ENCODE results near the gene ZCCHC14.
A peak's percentile ranks its signal among the peaks of the same experiment; 100 is the strongest.

Gene ZCCHC14

DNA sequence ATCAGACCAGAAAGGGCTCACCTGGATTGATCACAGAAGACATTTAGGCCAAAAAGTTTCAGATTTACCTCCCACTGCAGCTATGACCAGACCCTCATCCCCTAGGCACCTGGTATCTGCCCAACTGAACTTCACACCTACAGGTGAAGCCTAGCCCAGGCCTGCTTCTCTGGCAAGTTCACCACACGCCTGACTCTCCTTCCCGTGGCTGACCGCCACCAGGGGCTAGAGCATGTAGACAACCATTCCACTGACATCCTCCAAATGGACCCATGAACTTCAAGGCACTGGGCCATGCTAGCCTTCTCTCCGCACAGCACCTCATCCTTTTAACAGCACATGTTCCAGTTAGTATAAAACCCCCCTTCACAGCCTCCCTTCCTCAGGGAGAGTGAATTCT is 18.8 kb downstream of the ZCCHC14 start:
- DNase-seq, result no peak

DNA sequence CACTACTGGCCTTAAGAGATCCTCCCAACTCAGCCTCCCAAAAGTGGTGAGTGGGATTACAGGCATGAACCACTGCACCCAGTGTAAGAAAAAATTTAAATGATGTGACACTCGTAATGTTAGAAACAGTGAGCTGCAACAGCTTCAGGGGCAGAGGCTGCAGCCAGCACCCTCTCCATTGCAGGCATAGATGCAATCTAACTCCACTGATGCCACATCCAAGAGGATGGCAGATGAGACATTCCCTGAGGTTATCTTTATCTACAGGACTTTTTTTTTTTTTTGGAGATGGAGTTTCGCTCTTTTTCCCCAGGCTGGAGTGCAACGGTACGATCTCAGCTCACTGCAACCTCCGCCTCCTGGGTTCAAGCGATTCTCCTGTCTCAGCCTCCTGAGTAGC is 19.9 kb downstream of the ZCCHC14 start:
- DNase-seq, result no peak

DNA sequence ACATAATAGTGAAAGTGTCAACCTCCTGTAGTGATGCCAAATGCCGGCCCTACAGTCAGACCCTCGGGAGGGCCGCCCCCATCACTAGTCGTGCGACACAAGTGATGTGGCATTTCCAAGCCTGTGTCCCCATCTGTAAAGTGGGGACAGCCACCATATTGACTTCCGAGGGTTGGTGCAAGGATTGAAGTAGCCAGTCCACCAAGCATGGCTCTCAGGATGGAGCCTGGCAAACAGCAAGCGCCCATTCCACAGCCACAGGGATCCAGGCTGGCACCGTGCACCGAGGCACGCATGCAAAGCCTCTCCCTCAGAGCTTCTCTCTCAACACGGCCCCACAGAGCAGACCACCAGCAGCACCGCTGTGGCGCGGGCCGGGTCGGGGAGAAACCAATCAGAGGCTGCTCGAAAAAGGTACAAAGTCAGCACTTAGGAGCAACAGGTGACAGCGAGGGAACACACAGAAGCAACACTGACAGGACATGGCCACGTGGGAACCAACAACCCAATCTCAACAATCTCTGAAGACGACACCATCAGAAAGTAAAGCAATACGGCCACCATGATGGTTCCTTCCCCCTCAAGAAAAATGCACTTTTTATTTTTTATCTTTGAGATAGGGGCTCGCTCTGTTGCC is 20.6 kb downstream of the ZCCHC14 start:
- no peak for DNase-seq

DNA sequence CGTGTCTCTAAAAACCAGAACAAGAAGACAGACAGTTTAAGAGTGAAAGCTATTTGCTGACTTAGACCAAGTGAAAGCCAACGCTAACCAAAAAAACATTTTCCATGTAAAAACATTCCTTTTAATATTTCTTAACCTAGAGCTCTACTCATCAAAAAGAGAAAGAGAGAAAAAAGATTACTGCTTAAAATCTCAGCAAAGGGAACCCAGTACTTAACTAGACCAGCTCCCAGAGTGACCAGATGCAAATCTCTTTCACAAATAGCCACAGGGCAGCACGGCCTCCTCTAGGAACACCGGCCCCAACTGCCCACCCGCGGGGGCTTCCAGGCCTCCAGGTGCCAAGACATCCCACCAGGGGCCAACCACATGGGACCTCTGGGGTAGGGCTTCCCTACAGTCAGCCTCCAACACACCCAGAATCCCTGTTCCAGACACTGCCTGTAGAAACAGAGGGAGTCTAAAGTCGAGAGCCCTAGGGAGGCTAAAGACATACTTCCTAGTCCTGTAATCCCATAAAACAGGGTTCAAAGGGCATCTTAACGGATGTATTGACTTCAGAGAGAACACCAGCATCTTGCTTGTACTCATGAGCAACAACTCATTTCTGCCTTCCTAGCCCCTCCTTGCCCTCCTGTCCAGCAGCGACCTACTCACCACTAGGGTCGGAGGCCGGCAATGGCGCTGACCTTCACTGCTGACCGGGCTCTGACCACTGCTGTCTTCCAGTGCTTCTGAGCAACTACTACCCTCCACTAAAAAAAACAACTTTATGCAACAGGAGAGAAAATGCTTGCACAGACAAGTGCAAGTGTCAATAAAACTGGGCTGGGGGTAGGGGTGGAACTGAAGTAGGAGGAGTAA is 21.3 kb downstream of the ZCCHC14 start:
- DNase-seq, result no peak

DNA sequence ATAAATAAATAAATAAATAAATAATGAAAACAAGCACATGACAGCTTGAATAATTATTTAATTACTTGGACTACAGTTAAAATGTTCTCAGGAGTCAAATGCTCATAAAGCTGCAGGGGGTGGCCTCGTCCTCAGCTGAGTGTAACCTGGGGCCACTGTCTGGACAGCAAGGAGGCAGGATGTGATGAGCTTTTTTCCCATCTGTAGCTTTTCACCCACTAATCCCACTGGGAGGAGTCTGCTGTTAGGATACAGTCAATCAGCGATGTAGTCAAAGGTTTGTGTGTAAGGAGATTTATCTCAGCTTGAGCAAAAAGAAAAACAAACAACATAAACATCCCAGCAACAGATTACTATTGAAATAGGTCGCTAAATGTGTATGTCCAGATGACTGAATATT is 22.5 kb downstream of the ZCCHC14 start:
- DNase-seq, result no peak

DNA sequence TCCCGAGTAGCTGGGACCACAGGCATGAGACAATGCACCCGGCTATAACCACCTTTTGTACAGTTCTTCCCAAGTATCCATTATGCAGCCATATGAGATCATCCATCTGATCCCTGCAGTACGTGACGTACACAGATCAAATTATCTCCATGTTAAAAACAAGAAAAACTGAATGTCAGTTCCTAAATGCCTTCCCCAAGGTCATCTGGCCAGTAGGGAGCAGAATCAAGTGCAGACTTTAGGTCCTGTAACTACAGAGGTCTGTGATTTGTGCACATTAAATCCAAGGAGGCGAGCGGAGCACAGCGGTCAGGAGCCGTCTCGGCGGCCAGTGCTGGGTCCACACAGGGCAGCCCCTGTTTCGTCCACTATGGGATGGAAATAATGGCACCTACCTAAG is 23.7 kb downstream of the ZCCHC14 start:
- DNase-seq, result no peak

DNA sequence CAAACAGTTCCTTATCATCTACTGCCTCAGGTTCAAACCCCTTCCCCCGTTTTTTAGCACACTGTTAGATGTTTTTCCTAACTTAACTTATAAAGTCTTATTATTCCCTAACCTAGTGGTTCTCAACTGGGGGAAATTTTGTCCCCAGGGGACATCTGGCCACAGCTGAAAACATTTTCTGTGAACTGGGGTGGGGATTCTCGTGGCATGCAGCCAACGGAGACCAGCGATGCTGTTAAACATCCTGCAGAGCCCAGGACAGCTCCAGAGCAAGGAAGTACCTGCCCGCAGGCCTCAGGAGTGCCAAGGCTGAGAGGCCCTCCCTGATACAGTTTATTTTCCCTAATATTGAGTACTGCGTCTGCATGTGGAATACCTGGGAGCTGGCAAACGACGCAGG is 24.3 kb downstream of the ZCCHC14 start:
- DNase-seq, result no peak

DNA sequence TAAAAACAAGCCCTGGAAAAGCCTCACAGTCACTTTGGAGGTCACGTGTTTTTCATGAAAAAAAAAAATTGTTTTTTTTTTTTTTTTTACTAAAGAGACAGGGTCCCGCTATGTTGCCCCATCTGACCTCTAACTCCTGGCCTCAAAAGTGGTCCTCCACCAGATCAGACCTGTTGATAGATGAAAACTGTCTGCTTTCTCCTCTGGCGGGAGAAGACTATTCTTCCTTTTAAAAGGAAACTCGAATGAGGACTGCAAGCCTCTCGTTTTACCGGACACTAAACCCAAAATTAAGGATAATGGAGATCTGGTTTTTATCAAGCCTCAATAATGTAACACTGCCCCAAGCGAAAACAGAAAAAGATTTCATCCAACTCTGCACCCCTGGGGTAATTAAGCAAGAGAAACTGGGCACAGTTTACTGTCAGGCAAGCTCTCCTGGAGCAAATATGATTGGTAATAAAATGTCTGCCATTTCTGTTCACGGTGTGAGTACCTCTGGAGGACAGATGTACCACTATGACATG is 25.8 kb downstream of the ZCCHC14 start:
- no peak for DNase-seq

DNA sequence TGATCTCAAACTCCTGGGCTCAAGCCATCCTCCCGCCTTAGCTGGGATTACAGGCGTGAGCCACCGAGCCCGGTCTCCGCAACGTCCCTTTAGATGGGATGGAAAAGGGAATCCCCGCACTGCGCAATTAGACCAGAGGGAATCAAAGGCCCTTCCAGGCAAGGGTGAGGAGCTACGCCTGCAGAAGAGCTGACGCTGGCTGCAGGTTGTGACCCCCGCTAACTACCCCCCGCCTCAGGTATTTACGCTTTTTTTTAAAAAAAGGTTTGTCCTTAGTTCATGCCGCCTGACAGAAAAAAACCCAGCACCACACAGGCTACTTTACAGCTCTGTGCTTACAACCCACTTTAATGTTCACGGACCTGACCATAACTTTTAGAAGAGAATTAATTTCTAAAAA is 26.9 kb downstream of the ZCCHC14 start:
- no peak for DNase-seq

DNA sequence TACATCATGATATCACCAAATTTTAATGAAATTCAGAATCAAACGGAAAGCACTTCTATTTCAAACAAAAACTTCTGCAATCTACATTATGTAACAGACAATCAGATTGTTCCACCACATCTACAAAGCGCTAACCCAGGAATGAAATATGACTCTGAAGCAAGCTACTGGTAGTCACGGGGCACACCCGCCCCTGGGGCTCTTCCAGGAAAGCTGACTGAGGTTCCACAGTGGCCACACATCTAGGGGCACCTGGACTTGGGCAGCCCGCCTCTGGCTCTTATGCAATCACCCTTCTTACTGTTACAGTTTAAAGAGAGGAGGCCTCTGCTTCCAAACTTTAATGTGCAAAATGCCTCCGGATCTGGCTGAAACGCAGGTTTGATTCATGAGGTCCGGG is 27.5 kb downstream of the ZCCHC14 start:
- DNase-seq, result no peak

DNA sequence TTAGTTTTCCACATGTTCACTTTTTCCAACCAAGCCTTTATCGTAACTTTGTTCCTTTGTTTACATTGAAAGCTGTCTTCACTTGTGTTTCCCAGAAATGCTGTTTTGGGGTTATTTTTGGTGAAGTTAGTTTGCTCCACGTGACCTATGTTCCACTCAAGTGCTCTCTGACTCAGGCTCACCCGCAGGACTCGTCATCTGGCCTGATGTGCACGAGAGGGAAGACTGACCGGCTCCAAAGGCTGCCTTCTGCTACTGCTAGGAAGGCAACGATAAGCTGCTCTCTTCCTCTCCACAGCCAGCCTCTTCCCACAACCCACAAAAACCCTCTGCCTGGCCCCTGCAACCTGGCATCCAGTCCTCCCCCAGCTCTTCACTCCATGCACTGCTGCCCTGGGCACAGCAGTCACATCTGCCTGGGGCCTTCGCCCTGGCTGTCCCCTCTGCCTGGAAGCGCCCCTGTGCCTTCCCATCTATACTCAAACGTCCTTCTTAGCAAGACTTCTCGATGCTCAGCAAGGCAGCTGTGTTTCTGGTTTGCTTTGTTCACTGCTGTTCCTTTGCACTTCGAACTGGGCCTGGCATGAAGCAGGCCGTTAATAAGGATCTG is 28.0 kb downstream of the ZCCHC14 start:
- DNase-seq, result peak in 1 of 5 donors; percentile 11

DNA sequence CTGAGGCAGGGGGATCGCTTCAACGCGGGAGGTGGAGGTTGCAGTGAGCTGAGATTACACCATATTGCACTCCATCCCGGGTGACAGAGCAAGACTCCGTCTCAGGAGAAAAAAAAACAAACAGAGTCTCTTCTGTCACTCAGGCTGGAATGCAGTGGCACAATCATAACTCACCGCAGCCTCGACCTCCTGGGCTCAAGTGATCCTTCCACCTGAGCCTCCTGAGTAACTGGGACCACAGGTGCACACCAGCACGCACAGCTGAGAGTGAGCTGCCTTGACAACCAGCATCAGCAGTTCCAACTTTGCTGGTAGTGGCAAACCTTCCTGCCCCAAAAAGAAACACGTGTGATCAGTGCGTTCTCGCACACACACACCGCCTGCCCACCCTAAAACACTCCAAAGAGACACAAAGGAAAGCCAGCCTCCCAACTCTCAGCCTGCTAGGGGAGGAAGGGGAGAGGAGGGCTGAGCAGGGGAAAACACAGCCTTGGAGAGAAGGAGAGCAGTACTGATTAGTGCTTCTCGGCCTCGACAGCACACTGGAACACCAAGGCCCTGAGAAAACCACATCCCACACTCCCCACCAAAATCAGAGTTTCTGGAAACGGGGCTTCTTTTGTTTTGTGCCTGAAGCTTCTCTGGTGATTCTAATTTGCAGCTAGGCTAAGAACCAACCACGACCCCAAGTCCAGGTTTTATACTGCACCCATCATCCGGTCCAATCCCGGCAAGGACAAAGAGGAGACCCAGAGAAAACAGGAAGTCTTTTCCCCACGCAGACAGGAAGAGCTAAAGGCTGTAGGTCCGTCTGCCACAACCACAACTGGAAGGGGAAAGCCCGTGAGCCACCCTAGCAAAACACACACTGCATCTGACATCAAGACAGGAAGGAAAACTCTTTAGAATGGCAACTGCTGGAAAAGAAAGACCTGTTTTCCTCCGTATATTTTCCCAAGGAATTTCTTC is 28.8 kb downstream of the ZCCHC14 start:
- peak in 1 of 5 donors; percentile 29 for DNase-seq

DNA sequence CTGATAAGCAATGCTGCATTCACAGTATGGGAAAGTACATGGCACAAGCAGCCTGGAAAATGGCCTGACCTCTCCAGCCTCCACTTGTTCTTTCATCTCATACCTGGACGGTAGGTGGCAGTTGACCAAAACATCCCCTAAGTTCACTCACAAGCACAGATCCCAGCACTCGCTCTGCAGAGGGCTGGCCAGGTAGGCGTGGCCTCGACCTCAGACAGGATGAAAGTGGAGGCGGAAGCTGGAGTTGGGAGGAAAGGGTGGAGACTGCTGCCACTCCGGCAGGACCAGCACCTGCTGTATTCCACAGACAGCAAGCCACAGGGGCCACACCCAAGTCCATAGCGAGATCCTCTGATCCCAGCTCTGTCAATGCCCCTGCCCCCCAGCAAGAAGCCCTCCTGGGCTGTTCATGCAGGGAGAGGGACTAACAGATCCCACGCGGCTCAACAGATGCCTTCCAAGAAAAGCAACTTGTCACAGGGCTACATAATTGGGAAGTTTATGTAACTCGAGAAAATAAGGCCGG is 31.3 kb downstream of the ZCCHC14 start:
- DNase-seq, result peak in 1 of 5 donors; percentile 16

DNA sequence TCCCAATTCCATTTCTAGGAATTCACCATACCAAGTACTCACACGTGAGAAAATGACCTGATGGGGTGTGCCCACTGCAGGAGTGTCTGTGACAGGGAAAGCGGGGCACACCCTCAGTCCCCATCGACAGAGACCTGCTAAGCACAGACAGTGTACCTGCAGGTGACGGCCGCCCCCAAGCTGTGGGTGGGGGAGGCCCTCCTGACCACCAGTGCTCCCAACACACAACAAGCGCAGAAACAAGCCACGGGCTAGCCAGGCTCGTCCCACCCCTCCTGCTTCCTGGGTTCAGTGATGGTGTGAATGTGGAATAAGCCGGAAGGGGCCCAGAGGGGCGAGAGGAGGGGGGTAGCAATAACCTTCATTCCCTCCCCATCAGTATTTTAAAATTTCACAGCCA is 31.9 kb downstream of the ZCCHC14 start:
- no peak for DNase-seq

DNA sequence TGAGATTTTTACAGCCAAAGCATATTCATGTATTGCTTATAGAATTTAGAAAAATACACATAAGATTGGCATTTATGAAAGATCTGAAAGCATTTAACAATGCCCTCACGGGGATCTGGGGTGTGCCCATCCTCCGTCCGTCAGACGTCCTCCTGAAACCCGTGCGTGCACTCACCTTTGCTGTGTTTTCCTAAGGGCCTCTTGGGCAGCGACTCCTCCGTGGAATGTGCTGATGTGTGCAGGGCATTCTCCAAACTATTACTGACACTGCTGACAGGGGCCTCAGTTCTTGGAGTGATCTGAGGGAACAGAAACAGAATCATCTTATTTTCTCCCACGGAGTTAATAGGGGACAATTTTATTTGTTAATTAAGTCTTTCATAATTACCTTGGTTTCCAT is 33.0 kb downstream of the ZCCHC14 start:
- no peak for DNase-seq

DNA sequence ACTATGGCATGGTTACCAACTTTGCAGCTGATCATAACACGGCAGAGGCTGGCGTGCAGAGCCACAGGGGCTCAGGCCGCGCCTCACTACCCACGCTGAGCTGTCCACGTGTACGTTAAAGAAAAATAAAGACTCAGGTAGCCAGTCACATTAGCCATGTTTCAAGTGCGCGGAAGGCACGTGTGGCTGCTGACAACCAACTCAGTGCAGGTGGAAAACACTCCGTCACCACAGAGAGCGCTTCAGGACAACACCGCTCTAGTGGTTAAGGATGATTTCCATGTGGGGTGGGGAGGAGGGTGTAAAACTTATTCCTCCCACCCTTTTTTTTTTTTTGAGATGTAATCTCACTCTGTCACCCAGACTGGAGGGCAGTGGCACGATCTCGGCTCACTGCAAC is 33.8 kb downstream of the ZCCHC14 start:
- DNase-seq, result no peak

DNA sequence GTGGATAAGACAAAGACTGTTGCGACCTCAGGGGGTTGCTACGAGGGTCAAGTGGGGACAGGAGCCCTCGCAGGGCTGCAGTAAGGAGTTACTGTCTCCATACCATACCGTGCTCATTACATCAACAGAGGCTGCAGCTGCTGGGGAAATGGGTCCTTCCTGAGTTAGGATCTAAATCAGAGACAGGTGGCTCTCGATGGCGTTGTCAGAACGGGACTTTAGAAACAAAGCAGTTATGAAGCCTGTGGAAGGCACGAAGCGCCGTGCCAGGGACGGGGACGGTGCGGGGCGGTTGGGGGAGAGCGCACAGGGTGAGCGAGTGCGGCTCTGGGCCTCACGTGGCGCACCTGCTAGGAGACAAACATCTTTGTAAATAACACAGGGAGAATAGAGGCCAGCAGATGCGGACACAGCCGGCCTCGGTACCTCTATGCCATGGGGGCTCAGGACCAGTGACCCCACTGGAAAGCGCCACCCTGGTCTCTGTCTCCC is 34.4 kb downstream of the ZCCHC14 start:
- no peak for DNase-seq

DNA sequence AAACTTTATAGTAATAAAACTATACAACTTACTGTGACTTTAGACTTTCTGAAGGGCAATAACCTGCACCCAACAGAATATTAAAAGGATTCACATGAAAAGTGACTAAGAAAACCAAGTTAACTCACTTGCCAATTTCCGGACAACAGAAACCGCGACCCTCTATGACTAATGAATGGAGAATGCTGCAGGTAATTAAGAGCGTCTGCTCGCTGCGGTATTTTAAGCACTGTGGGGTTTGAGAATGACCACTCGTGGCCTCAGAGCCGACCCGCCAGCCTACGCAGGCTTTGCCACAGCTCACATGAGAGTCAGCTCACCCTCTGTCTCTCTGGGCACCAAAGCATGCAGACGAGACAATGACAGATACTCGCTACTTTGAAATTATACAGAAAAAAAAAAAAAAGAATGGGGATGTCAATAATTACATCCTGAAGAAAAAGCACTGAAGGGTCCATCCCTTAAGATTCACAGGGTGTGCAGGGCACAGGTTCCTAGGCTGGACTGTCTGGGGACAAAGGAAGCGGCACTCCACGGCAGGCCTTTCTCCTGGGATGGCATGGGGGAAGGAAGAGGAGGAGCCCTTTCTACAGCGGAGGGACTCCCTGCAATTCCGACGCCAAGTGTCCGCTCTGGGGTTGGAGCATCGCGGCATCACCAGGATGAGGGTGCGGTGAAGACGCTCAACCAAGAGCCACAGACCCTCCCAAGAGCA is 35.0 kb downstream of the ZCCHC14 start:
- peak in 1 of 5 donors; percentile 44 for DNase-seq

DNA sequence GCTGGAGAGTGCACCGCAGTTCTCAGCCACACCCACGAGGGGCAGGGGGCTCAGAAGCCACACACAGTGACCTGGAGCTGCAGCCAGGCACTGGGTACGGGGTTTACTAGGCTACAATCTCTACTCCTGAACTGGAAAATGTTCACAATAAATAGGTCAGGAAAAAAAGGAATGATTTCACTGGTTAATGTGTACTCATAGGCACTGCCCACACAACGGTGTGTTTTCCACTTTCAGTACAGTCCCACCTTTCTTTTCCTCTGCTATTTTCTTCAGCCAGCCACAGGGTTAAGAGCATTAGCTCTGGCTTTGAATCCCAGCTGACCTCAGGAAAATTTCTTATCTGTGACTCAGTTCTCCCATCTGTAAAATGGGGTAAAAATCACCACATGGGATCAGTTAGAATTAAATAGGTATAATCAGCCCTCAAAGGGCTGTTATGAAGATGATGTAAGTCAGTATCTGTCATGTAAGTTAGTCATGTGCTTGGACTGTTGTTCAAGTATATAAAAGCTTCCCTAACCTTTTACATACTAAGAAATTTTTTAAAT is 35.7 kb downstream of the ZCCHC14 start:
- DNase-seq, result no peak

DNA sequence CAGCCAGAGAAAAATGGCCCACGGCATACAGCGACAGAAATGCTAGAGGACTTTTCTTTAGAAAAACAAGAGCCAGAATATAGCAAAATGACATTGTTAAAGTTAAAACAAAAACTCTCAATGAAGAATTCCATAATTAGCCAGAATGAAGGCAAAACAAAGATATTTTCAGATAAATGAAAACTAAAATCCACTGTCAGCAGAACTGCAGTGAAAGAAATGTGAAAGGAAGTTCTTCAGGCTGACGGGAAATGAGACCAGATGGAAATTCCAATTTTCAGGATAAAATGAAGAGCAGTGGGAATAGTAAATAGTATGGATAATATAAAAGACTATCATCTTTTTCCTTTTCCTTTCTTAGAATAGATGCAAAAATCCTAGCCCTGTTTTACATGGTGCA is 38.4 kb downstream of the ZCCHC14 start:
- no peak for DNase-seq

DNA sequence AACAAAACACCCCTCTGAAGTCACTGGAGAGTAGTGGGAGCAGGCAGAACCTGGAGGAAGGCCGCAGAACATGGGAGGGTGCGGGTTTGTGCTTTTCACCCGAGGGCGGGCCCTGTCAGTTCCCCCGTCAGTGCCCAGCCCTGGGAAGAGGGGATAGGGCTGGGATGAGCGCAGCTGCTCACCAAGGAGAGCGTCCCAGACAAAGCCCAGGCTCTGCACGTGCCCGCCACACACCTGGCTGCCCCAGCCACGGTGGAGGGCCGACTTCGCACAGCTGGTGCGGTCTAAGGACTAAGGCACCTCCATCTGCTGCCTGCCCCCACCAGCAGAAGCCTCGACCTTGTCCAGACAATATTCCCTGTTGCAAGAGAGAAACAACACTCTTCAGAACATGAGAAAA is 39.5 kb downstream of the ZCCHC14 start:
- DNase-seq, result no peak

Measured in T-helper 1 cell (primary cell).